HEK293 (cell line): Measurements from ENCODE around the gene HYOU1.

Source experiments
- AEBP2 ChIP-seq: fragments of 450-650 bp; formaldehyde crosslinking; IDR thresholded peaks from 2 replicates; pipeline ENCODE4 v1.5.1; 2016; ENCODE audit warnings: missing biosample characterization, missing genetic modification characterization, borderline replicate concordance
- KLF8 ChIP-seq: fragments of 450-650 bp; formaldehyde crosslinking; IDR thresholded peaks from 2 replicates; pipeline ENCODE4 v1.5.1; 2016; ENCODE audit warnings: missing biosample characterization, missing genetic modification characterization
- MEIS1 ChIP-seq: sonication (generic); formaldehyde crosslinking; IDR thresholded peaks from 2 replicates; pipeline ENCODE4 v1.8.1; 2022; ENCODE audit warnings: missing genetic modification reagents, mild to moderate bottlenecking, borderline replicate concordance
- PRDM1 ChIP-seq: fragments of 450-650 bp; formaldehyde crosslinking; IDR thresholded peaks from 2 replicates; pipeline ENCODE4; 2016; ENCODE audit warnings: missing biosample characterization, missing genetic modification characterization
- ZBTB21 ChIP-seq: fragments of 450-650 bp; formaldehyde crosslinking; IDR thresholded peaks from 2 replicates; pipeline ENCODE4 v1.5.1; 2017; ENCODE audit warnings: missing biosample characterization, missing genetic modification characterization
- ZBTB26 ChIP-seq: fragments of 450-650 bp; formaldehyde crosslinking; optimal IDR thresholded peaks from 2 replicates; pipeline ENCODE3; 2016; ENCODE audit warnings: missing biosample characterization, mild to moderate bottlenecking, missing genetic modification characterization
- ZEB2 ChIP-seq: fragments of 450-650 bp; formaldehyde crosslinking; IDR thresholded peaks from 2 replicates; pipeline ENCODE4 v1.5.1; 2016; ENCODE audit warnings: missing biosample characterization, missing genetic modification characterization
- ZNF121 ChIP-seq: fragments of 450-650 bp; formaldehyde crosslinking; IDR thresholded peaks from 2 replicates; pipeline ENCODE4 v1.5.1; 2016; ENCODE audit warnings: missing biosample characterization, missing genetic modification characterization
- ZNF133 ChIP-seq: fragments of 450-650 bp; formaldehyde crosslinking; IDR thresholded peaks from 2 replicates; pipeline ENCODE4 v1.5.1; 2016; ENCODE audit warnings: missing biosample characterization, missing genetic modification characterization
- ZNF169 ChIP-seq: fragments of 450-650 bp; formaldehyde crosslinking; IDR thresholded peaks from 2 replicates; pipeline ENCODE4 v1.5.1; 2016; ENCODE audit warnings: missing biosample characterization, missing genetic modification characterization
- ZNF175 ChIP-seq: fragments of 450-650 bp; formaldehyde crosslinking; IDR thresholded peaks from 2 replicates; pipeline ENCODE4 v1.5.1; 2016; ENCODE audit warnings: missing biosample characterization, missing genetic modification characterization
- ZNF2 ChIP-seq: fragments of 450-650 bp; formaldehyde crosslinking; IDR thresholded peaks from 2 replicates; pipeline ENCODE4 v1.5.1; 2016; ENCODE audit warnings: missing biosample characterization, missing genetic modification characterization
- ZNF214 ChIP-seq: fragments of 450-650 bp; formaldehyde crosslinking; IDR thresholded peaks from 2 replicates; pipeline ENCODE4 v1.5.1; 2017; ENCODE audit warnings: missing biosample characterization, mild to moderate bottlenecking, missing genetic modification characterization, borderline replicate concordance
- ZNF280C ChIP-seq: fragments of 450-650 bp; formaldehyde crosslinking; IDR thresholded peaks from 2 replicates; pipeline ENCODE4 v1.5.1; 2016; ENCODE audit warnings: missing biosample characterization, missing genetic modification characterization
- ZNF280D ChIP-seq: fragments of 450-650 bp; formaldehyde crosslinking; IDR thresholded peaks from 2 replicates; pipeline ENCODE4 v1.5.1; 2016; ENCODE audit warnings: missing biosample characterization, missing genetic modification characterization
- ZNF350 ChIP-seq: fragments of 450-650 bp; formaldehyde crosslinking; IDR thresholded peaks from 2 replicates; pipeline ENCODE4 v1.5.0; 2017; ENCODE audit warnings: missing biosample characterization, mild to moderate bottlenecking, missing genetic modification characterization
- ZNF366 ChIP-seq: fragments of 450-650 bp; formaldehyde crosslinking; conservative IDR thresholded peaks from 2 replicates; pipeline ENCODE4 v1.5.1; 2016; ENCODE audit warnings: missing biosample characterization, missing genetic modification characterization
- ZNF391 ChIP-seq: fragments of 450-650 bp; formaldehyde crosslinking; IDR thresholded peaks from 2 replicates; pipeline ENCODE4 v1.5.1; 2016; ENCODE audit warnings: low read depth, missing biosample characterization, missing genetic modification characterization, borderline replicate concordance
- ZNF398 ChIP-seq: fragments of 450-650 bp; formaldehyde crosslinking; IDR thresholded peaks from 2 replicates; pipeline ENCODE4 v1.5.1; 2017; ENCODE audit warnings: missing biosample characterization, missing genetic modification characterization
- ZNF521 ChIP-seq: fragments of 450-650 bp; formaldehyde crosslinking; IDR thresholded peaks from 2 replicates; pipeline ENCODE4 v1.5.1; 2017; ENCODE audit warnings: missing biosample characterization, mild to moderate bottlenecking, missing genetic modification characterization
- ZNF610 ChIP-seq: fragments of 450-650 bp; formaldehyde crosslinking; IDR thresholded peaks from 2 replicates; pipeline ENCODE4 v1.5.1; 2016; ENCODE audit warnings: missing biosample characterization, missing genetic modification characterization, borderline replicate concordance
- ZNF776 ChIP-seq: fragments of 450-650 bp; formaldehyde crosslinking; IDR thresholded peaks from 2 replicates; pipeline ENCODE4 v1.5.0; 2017; ENCODE audit warnings: missing biosample characterization, missing genetic modification characterization, borderline replicate concordance
- ZNF785 ChIP-seq: fragments of 450-650 bp; formaldehyde crosslinking; IDR thresholded peaks from 2 replicates; pipeline ENCODE4 v1.5.1; 2016; ENCODE audit warnings: missing biosample characterization, missing genetic modification characterization
- TF ChIP-seq, protein P1 (sequence below): fragments of 450-650 bp; formaldehyde crosslinking; IDR thresholded peaks from 2 replicates; pipeline ENCODE4 v1.5.1; 2017; ENCODE audit warnings: missing biosample characterization, missing genetic modification characterization
- TF ChIP-seq, protein P2 (sequence below): fragments of 450-650 bp; formaldehyde crosslinking; IDR thresholded peaks from 2 replicates; pipeline ENCODE4 v1.5.1; 2016; ENCODE audit warnings: missing biosample characterization, missing genetic modification characterization

HYOU1 gene

DNA sequence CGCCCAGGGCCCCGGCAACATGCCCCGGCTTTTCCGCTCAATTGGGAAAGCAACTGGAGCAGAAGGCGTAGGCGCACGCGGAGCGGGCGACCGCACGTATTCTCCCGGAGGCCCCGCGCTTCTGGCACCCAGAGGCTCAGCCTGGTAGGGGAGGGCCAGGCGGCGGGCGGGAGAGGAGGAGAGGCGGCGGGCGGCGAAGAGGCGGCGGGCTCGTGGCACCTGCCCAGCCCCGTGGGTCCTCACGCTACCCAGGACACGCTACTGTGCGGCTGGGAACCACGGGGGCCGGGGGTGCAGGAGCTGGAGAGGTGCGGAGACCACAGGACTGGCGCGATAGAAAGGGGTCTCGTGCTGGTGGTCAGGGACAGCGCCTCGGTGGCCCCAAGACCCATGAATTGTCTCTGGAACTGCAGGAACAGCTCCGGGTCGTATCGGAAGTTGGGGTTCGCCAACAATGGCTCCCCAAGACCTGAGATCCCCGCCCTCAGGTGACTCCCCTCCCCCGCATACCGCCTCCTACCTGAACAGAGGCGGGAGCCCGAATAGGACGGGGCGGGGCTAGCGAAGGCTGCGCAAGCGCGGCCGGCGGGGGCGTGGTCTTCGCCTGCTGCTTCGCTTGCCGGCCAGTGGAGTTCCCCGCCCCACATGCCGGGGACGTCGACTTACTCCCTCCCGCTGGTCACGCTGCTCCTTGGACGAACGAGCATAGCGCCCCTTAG, 26.5 kb downstream of the HYOU1 start, which contains the start of gene SLC37A4 (continued):
- TF ChIP-seq, protein P1, sequence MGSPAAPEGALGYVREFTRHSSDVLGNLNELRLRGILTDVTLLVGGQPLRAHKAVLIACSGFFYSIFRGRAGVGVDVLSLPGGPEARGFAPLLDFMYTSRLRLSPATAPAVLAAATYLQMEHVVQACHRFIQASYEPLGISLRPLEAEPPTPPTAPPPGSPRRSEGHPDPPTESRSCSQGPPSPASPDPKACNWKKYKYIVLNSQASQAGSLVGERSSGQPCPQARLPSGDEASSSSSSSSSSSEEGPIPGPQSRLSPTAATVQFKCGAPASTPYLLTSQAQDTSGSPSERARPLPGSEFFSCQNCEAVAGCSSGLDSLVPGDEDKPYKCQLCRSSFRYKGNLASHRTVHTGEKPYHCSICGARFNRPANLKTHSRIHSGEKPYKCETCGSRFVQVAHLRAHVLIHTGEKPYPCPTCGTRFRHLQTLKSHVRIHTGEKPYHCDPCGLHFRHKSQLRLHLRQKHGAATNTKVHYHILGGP (tag by site-specific recombination) = no peak
- peak; percentile 72 for TF ChIP-seq ZBTB26 (tag by site-specific recombination)
- TF ChIP-seq ZNF2 (tag by site-specific recombination) = peak; percentile 31; the same call in 1 of the 2 replicates
- TF ChIP-seq MEIS1 (CRISPR knock-in tag) = no peak
- TF ChIP-seq ZNF785 (tag by site-specific recombination) = no peak
- no peak for TF ChIP-seq ZNF175
- TF ChIP-seq KLF8 (tag by site-specific recombination) = peak; percentile 62; the same call in 1 of the 2 replicates
- 0 out of 2 replicates have a peak, but pooled peaks have one; percentile 10 for TF ChIP-seq ZNF121 (tag by site-specific recombination)
- peak; percentile 54; the same call in 1 of the 2 replicates for TF ChIP-seq ZNF391 (tag by site-specific recombination)
- 0 out of 2 replicates have a peak, but pooled peaks have one; percentile 13 for TF ChIP-seq ZBTB21
- TF ChIP-seq ZEB2 (tag by site-specific recombination) = peak; percentile 88
- TF ChIP-seq ZNF169 (tag by site-specific recombination) = no peak
- no peak for TF ChIP-seq ZNF214 (tag by site-specific recombination)
- TF ChIP-seq ZNF280D (tag by site-specific recombination) = no peak
- TF ChIP-seq, protein P2, sequence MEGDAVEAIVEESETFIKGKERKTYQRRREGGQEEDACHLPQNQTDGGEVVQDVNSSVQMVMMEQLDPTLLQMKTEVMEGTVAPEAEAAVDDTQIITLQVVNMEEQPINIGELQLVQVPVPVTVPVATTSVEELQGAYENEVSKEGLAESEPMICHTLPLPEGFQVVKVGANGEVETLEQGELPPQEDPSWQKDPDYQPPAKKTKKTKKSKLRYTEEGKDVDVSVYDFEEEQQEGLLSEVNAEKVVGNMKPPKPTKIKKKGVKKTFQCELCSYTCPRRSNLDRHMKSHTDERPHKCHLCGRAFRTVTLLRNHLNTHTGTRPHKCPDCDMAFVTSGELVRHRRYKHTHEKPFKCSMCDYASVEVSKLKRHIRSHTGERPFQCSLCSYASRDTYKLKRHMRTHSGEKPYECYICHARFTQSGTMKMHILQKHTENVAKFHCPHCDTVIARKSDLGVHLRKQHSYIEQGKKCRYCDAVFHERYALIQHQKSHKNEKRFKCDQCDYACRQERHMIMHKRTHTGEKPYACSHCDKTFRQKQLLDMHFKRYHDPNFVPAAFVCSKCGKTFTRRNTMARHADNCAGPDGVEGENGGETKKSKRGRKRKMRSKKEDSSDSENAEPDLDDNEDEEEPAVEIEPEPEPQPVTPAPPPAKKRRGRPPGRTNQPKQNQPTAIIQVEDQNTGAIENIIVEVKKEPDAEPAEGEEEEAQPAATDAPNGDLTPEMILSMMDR = peak; percentile 88
- TF ChIP-seq ZNF280C (tag by site-specific recombination) = no peak
- no peak for TF ChIP-seq ZNF350 (tag by site-specific recombination)
- TF ChIP-seq AEBP2 (tag by site-specific recombination) = no peak
- no peak for TF ChIP-seq ZNF366
- TF ChIP-seq ZNF133 = no peak
- TF ChIP-seq ZNF610 (tag by site-specific recombination) = no peak
- TF ChIP-seq ZNF521 (tag by site-specific recombination) = no peak
- TF ChIP-seq ZNF776 (tag by site-specific recombination) = no peak
- peak; percentile 55 for TF ChIP-seq ZNF398
- TF ChIP-seq PRDM1 (tag by site-specific recombination) = no peak
